ENCODE data around the gene JOSD2.

GRCh38 chr19:50477751-50478515 lies 33.1 kb downstream of the JOSD2 start:
- TF ChIP-seq CTCF (IDR thresholded peaks at IDR 0.05) = no peak
- no peak for TF ChIP-seq ZFX (IDR thresholded peaks at IDR 0.05; ENCODE audit: borderline replicate concordance)

Data from 22Rv1 (cell line).